GM12878 (cell line): ENCODE data around the gene MYG1. TPM values are rescaled to one million over a fixed set of nuclear protein-coding genes. Genes with fewer than 3 reads are reported as not detected.

ENCODE experiments used
- ATAC-seq: fragments of 200-7000 bp; cut with Tn5 transposase; 3 replicates; pipeline ENCODE4 v1.9.1; 2020; ENCODE audit warnings: mild to moderate bottlenecking, moderate library complexity
- BruUV-seq: library from RNA; stranded (reverse); fragments of 400-500 nt; replicated peaks from 2 replicates; lab custom pipeline; 2021; lab: Mats Ljungman, UMichigan
- CTCF ChIA-PET: fragments of 300-600 bp; sonication (Branson Sonifier 250); formaldehyde crosslinking; extraction: SDS; loops from one replicate; lab custom pipeline; 2021; ENCODE audit warnings: inconsistent platforms; lab: Yijun Ruan, JAX
- POLR2A ChIA-PET: fragments of 350-600 bp; formaldehyde crosslinking; extraction: SDS; loops from one replicate; lab custom pipeline; 2021; ENCODE audit warnings: inconsistent platforms; lab: Charles Lee
- RAD21 ChIA-PET: fragments of 300-600 bp; sonication (Branson Sonifier 250); formaldehyde crosslinking; loops from one replicate; lab custom pipeline; 2023; ENCODE audit warnings: antibody characterized with exemption; ENCODE audit not compliant: unreplicated experiment; lab: Charles Lee
- SMC1A ChIA-PET: fragments of 300-600 bp; sonication (Branson Sonifier 250); formaldehyde crosslinking; loops from one replicate; lab custom pipeline; 2023; ENCODE audit not compliant: unreplicated experiment, uncharacterized antibody; lab: Charles Lee
- DNase-seq: peaks from one replicate; pipeline ENCODE4 v3.0.0-alpha.2; 2011; ENCODE audit warnings: low read depth, low spot score
- FAIRE-seq: peaks from 3 replicates; lab custom pipeline; 2011; peaks lifted over from hg19 to GRCh38; lab: Jason Lieb, UNC
- H2AFZ ChIP-seq: 2 replicates; pipeline ENCODE4 v1.6.0; 2011; ENCODE audit warnings: low read depth, low read length, control low read depth; ENCODE audit not compliant: control insufficient read depth
- H3K27ac ChIP-seq: 2 replicates; pipeline ENCODE4 v1.5.1; 2011; ENCODE audit warnings: control low read depth; ENCODE audit not compliant: control insufficient read depth, insufficient read depth
- H3K27me3 ChIP-seq, 2 experiments: replicated peaks in 1 of 2; 2 replicates each; pipeline versions ENCODE4 v1.6.0 to v1.6.1; 2011; ENCODE audit warnings: low read length in 1 of 2; ENCODE audit not compliant: control insufficient read depth in 2 of 2, insufficient read depth in 2 of 2
- H3K36me3 ChIP-seq, 2 experiments: 2 replicates each; pipeline ENCODE4 v1.5.1; 2011; ENCODE audit warnings: low read length in 1 of 2; ENCODE audit not compliant: control insufficient read depth in 2 of 2, insufficient read depth in 2 of 2
- H3K4me1 ChIP-seq: 2 replicates; pipeline ENCODE4 v1.6.1; 2011; ENCODE audit warnings: mild to moderate bottlenecking, low read length, moderate library complexity, mixed read lengths; ENCODE audit not compliant: control insufficient read depth, insufficient read depth
- H3K4me2 ChIP-seq: 2 replicates; pipeline ENCODE4 v1.6.0; 2011; ENCODE audit warnings: control low read depth; ENCODE audit not compliant: control insufficient read depth, insufficient read depth
- H3K4me3 ChIP-seq: fragments of 200-600 bp; sonication (generic); 2 replicates; pipeline ENCODE4 v1.5.1; 2016
- H3K79me2 ChIP-seq: 2 replicates; pipeline ENCODE4 v1.6.0; 2011; ENCODE audit warnings: low read length; ENCODE audit not compliant: control insufficient read depth, insufficient read depth
- H3K9ac ChIP-seq: 2 replicates; pipeline ENCODE4 v1.8.0; 2011; ENCODE audit warnings: low read length, control low read depth, mixed read lengths; ENCODE audit not compliant: control insufficient read depth, insufficient read depth
- H3K9me3 ChIP-seq: replicated peaks from 3 replicates; pipeline ENCODE4 v1.5.1; 2011; ENCODE audit warnings: mild to moderate bottlenecking, low read length; ENCODE audit not compliant: control insufficient read depth, insufficient read depth
- H4K20me1 ChIP-seq: 2 replicates; pipeline ENCODE4 v1.6.0; 2011; ENCODE audit not compliant: control insufficient read depth, insufficient read depth
- EGR1 ChIP-seq, 2 experiments: IDR thresholded peaks; 1 replicate in 1 of 2; 2 replicates in 1 of 2; pipeline ENCODE4 v1.6.1; 2011 to 2012; ENCODE audit warnings: low read depth in 2 of 2, low read length in 2 of 2, borderline replicate concordance in 1 of 2, mild to moderate bottlenecking in 1 of 2, moderate library complexity in 1 of 2
- EZH2 ChIP-seq: IDR thresholded peaks from 2 replicates; pipeline ENCODE4 v1.6.1; 2012; ENCODE audit warnings: low read depth, mild to moderate bottlenecking, control low read depth, inconsistent platforms, low read length, borderline replicate concordance; ENCODE audit not compliant: control insufficient read depth
- FOS ChIP-seq: IDR thresholded peaks from 3 replicates; pipeline ENCODE4 v1.6.1; 2011; ENCODE audit warnings: borderline replicate concordance; ENCODE audit not compliant: insufficient read length; ENCODE audit errors: extremely low read depth
- FOXM1 ChIP-seq: IDR thresholded peaks from 2 replicates; pipeline ENCODE4 v1.6.1; 2012; ENCODE audit warnings: low read depth, mild to moderate bottlenecking, inconsistent platforms, low read length, moderate library complexity
- HDAC2 ChIP-seq: fragments of 200-600 bp; sonication (generic); IDR thresholded peaks from 2 replicates; pipeline ENCODE4 v1.6.1; 2017
- POLR2AphosphoS5 ChIP-seq: IDR thresholded peaks from 2 replicates; pipeline ENCODE4 v1.6.1; 2011; ENCODE audit warnings: mild to moderate bottlenecking, low read length, inconsistent platforms
- RCOR1 ChIP-seq: conservative IDR thresholded peaks from 2 replicates; pipeline ENCODE4 v1.6.1; 2012; ENCODE audit warnings: low read depth, low read length, improper control_type of control experiment
- RFX5 ChIP-seq: IDR thresholded peaks from 2 replicates; pipeline ENCODE4 v1.6.1; 2011; ENCODE audit warnings: low read depth, low read length, improper control_type of control experiment
- SREBF2 ChIP-seq: IDR thresholded peaks from 2 replicates; pipeline ENCODE4 v1.6.1; 2012; ENCODE audit warnings: mild to moderate bottlenecking, low read length
- SRF ChIP-seq, 2 experiments: IDR thresholded peaks; 2 replicates each; pipeline ENCODE4 v1.6.1; 2011; ENCODE audit warnings: low read depth in 2 of 2, low read length in 2 of 2, mild to moderate bottlenecking in 1 of 2, moderate library complexity in 1 of 2
- USF2 ChIP-seq: IDR thresholded peaks from 2 replicates; pipeline ENCODE4 v1.6.1; 2011; ENCODE audit warnings: low read depth, low read length, improper control_type of control experiment, borderline replicate concordance
- YY1 ChIP-seq: IDR thresholded peaks from 2 replicates; pipeline ENCODE4 v1.6.1; 2011; ENCODE audit warnings: low read depth, mild to moderate bottlenecking, low read length
- ZNF592 ChIP-seq: fragments of 450-650 bp; IDR thresholded peaks from 2 replicates; pipeline ENCODE4 v1.6.1; 2017; ENCODE audit warnings: mild to moderate bottlenecking, moderate library complexity
- WGBS: methylation state at CpG from one replicate; pipeline ENCODE4 v1.1.6; 2016; ENCODE audit warnings: low lambda C conversion rate; ENCODE audit not compliant: insufficient replicate concordance, insufficient coverage; ENCODE audit errors: missing lambda C conversion rate; 5-methylcytosine and 5-hydroxymethylcytosine counted together
- in situ Hi-C: fragments of 300-500 bp; cut with MboI; formaldehyde crosslinking; loops from 9 replicates; pipeline ENCODE4 v1.14.3; 2018; ENCODE audit warnings: mixed read lengths
- intact Hi-C: fragments of 100-400 bp; cut with micrococcal nuclease; formaldehyde crosslinking; loops from one replicate; pipeline ENCODE4 v1.14.2; 2022; ENCODE audit not compliant: unreplicated experiment
- polyA plus RNA-seq, 11 experiments: library from polyadenylated mRNA; depleted of rRNA in 4 of 11; unstranded in 6 of 11; stranded (reverse) in 5 of 11; fragments of >200 nt; fragmentation: Nextera tagmentation in 4 of 11; fragmentation: Illumina TruSeq in 1 of 11; extraction: Ambion mirVana in 4 of 11; extraction: Trizol in 1 of 11; gene quantifications; 1 replicate in 1 of 11; 2 replicates in 10 of 11; pipeline versions ENCODE4 v1.2.1 to v1.2.3, GENCODE V29; 2011 to 2016; ENCODE audit warnings: inconsistent platforms in 2 of 11, missing spikeins in 2 of 11, low read depth in 1 of 11
- total RNA-seq, 4 experiments: library from RNA; depleted of rRNA in 3 of 4; stranded (reverse); fragments of >200 nt in 3 of 4; fragmentation: Illumina TruSeq in 1 of 4; extraction: Trizol in 1 of 4; gene quantifications; 2 replicates each; pipeline versions ENCODE4 v1.2.1 to v1.2.3, GENCODE V29; 2013 to 2021
- TF ChIP-seq, protein P1 (sequence below): fragments of 450-650 bp; IDR thresholded peaks from 2 replicates; pipeline ENCODE4 v1.6.1; 2014; ENCODE audit warnings: mild to moderate bottlenecking
- TF ChIP-seq, protein P2 (sequence below): fragments of 450-650 bp; IDR thresholded peaks from 2 replicates; pipeline ENCODE4 v1.6.1; 2017; ENCODE audit warnings: low read depth, mild to moderate bottlenecking, moderate library complexity

The MYG1 gene
- total and polyA plus RNA-seq, 10 of the 15 experiments (the other 5 are each of a cell fraction or from before 2014, with no cell fraction given): 20.7 to 81.0 (median 49.4) TPM

DNA sequence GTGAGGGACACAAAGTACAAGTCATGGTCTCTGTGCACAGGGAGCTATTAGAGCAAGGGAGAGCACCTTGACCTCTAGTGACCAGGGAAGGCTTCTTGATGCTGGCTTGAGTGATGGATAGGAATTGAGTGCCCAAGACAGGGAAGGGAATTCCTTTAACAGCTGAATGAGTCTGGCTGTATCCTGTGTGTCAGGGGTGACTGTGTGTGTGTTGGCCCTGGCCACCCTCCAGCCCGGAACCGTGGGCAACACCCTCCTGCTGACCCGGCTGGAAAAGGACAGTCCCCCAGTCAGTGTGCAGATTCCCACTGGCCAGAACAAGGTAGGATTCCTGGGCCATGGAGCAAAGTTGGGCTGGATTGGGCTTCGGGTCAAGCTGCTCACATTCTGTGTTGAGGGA is 9.6 kb upstream of the MYG1 start:
- BruUV-seq: no TSS peak
- no peak for FAIRE-seq
- DNase-seq: no peak
- Histone ChIP-seq H4K20me1 (no peaks in the 10 kb centered on the region), H3K9me3 (no peaks in the 10 kb centered on the region), H3K4me3 (no peak overlapping the region), H3K9ac (no peak overlapping the region), H2AFZ (no peak overlapping the region), H3K36me3 (peaks cover 19% of the 10 kb centered on the region in 2 experiments), H3K79me2 (no peaks in the 10 kb centered on the region), H3K27ac (no peak overlapping the region), H3K27me3 (no peaks in the 10 kb centered on the region), H3K4me1 (no peaks in the 10 kb centered on the region; the same call in 1 of the 2 replicates), H3K4me2 (no peak overlapping the region)
- ChIA-PET RAD21 (interaction anchor here (0.6 to 8.2 kb wide), 4 partner anchors 10 to 349 kb away, joined by 3 to 102 read pairs (median 4); partner anchors contain the start of gene MYG1), CTCF (interaction anchor here (1.2 to 12.9 kb wide), 11 partner anchors 10 to 224 kb away, joined by 3 to 315 read pairs (median 10); partner anchors contain the start of genes ESPL1, ITGB7 and MYG1), POLR2A (interaction anchor here (1.5 kb wide), 1 partner anchor 76 kb away, joined by 3 read pairs; no protein-coding TSS in a partner anchor), SMC1A (interaction anchor here (5.1 to 10.8 kb wide), 2 partner anchors 77 to 130 kb away, joined by 35 to 96 read pairs; no protein-coding TSS in a partner anchor)
- intact Hi-C loops (no loop called here), in situ Hi-C loops (loop anchor here (5.0 kb wide), 2 partner anchors 78 to 128 kb away; no protein-coding TSS in a partner anchor)
- 98% methylated on average over 4 of the region's 4 CpGs for WGBS
- no peak for ATAC-seq
- TF ChIP-seq YY1: no peak
- no peak for TF ChIP-seq RCOR1
- no peak for TF ChIP-seq FOXM1
- no peak for TF ChIP-seq EZH2
- no peak for TF ChIP-seq POLR2AphosphoS5
- TF ChIP-seq ZNF592: no peak
- TF ChIP-seq, protein P1, sequence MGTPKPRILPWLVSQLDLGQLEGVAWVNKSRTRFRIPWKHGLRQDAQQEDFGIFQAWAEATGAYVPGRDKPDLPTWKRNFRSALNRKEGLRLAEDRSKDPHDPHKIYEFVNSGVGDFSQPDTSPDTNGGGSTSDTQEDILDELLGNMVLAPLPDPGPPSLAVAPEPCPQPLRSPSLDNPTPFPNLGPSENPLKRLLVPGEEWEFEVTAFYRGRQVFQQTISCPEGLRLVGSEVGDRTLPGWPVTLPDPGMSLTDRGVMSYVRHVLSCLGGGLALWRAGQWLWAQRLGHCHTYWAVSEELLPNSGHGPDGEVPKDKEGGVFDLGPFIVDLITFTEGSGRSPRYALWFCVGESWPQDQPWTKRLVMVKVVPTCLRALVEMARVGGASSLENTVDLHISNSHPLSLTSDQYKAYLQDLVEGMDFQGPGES: no peak
- no peak for TF ChIP-seq RFX5
- TF ChIP-seq SRF (IDR thresholded peaks at IDR 0.05; ENCODE audit: low read depth in 2 of 2, low read length in 2 of 2): no peak
- no peak for TF ChIP-seq SREBF2
- no peak for TF ChIP-seq EGR1 (IDR thresholded peaks at IDR 0.05; ENCODE audit: borderline replicate concordance in 1 of 2, low read depth in 2 of 2, low read length in 2 of 2)
- no peak for TF ChIP-seq USF2
- no peak for TF ChIP-seq FOS
- TF ChIP-seq, protein P2, sequence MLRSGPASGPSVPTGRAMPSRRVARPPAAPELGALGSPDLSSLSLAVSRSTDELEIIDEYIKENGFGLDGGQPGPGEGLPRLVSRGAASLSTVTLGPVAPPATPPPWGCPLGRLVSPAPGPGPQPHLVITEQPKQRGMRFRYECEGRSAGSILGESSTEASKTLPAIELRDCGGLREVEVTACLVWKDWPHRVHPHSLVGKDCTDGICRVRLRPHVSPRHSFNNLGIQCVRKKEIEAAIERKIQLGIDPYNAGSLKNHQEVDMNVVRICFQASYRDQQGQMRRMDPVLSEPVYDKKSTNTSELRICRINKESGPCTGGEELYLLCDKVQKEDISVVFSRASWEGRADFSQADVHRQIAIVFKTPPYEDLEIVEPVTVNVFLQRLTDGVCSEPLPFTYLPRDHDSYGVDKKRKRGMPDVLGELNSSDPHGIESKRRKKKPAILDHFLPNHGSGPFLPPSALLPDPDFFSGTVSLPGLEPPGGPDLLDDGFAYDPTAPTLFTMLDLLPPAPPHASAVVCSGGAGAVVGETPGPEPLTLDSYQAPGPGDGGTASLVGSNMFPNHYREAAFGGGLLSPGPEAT: no peak
- TF ChIP-seq HDAC2: no peak
